SK-N-MC (cell line): ENCODE results near the gene CSH2.
"Not testable (repeated sequence)": the region's sequence is repeated elsewhere in the genome, so short reads cannot be mapped to it uniquely, and the experiment has no call there.

ENCODE experiments used
- DNase-seq: peaks from one replicate; pipeline ENCODE4 v3.0.0-alpha.2; 2011; ENCODE audit warnings: low read depth, low spot score
- H3K27ac ChIP-seq: fragments of 200-600 bp; sonication (generic); 2 replicates; pipeline ENCODE4 v1.5.1; 2016; ENCODE audit warnings: mixed run types
- H3K36me3 ChIP-seq: fragments of 200-600 bp; sonication (generic); 2 replicates; pipeline ENCODE4 v1.6.1; 2017; ENCODE audit warnings: antibody characterized with exemption, low read length, mixed read lengths; ENCODE audit not compliant: insufficient read depth
- H3K4me3 ChIP-seq: fragments of 200-600 bp; sonication (generic); 2 replicates; pipeline ENCODE4 v1.5.1; 2016
- H3K9ac ChIP-seq: fragments of 200-600 bp; sonication (generic); 2 replicates; pipeline ENCODE4 v1.8.0; 2017; ENCODE audit warnings: mixed run types, mixed read lengths; ENCODE audit not compliant: insufficient read length
- H3K9me3 ChIP-seq: fragments of 200-600 bp; sonication (generic); 2 replicates; pipeline ENCODE4 v1.6.1; 2017; ENCODE audit warnings: low read depth, mild to moderate bottlenecking, antibody characterized with exemption, low read length, moderate library complexity, mixed read lengths
- EZH2 ChIP-seq: fragments of 200-600 bp; sonication (generic); IDR thresholded peaks from one replicate; pipeline ENCODE4 v1.6.1; 2017; ENCODE audit warnings: antibody characterized with exemption
- FOXP2 ChIP-seq: optimal IDR thresholded peaks from 2 replicates; pipeline ENCODE3; 2011; ENCODE audit warnings: mild to moderate bottlenecking, moderate library complexity; ENCODE audit not compliant: insufficient read depth; ENCODE audit errors: extremely low read length, control extremely low read depth
- POLR2AphosphoS5 ChIP-seq: IDR thresholded peaks from 2 replicates; pipeline ENCODE4 v1.6.1; 2012; ENCODE audit warnings: mild to moderate bottlenecking, low read depth, low read length, borderline replicate concordance

Gene CSH2

GRCh38 chr17:63892316-63893037 is 19.0 kb upstream of the CSH2 start:
- not testable (repeated sequence) for DNase-seq, H3K36me3 ChIP-seq, H3K27ac ChIP-seq, H3K9ac ChIP-seq, H3K9me3 ChIP-seq, H3K4me3 ChIP-seq

- not testable (repeated sequence) for H3K36me3 ChIP-seq, H3K9ac ChIP-seq, H3K9me3 ChIP-seq, H3K4me3 ChIP-seq, DNase-seq, H3K27ac ChIP-seq
Observed at GRCh38 chr17:63889026-63889848, 15.8 kb upstream of the CSH2 start.

- not testable (repeated sequence) for H3K4me3 ChIP-seq, H3K36me3 ChIP-seq, H3K9ac ChIP-seq, DNase-seq, H3K27ac ChIP-seq, H3K9me3 ChIP-seq
Observed at GRCh38 chr17:63885119-63885518, 11.6 kb upstream of the CSH2 start.

GRCh38 chr17:63882626-63883126 is 9.2 kb upstream of the CSH2 start:
- not testable (repeated sequence) for H3K36me3 ChIP-seq, H3K9ac ChIP-seq, H3K9me3 ChIP-seq, H3K4me3 ChIP-seq, H3K27ac ChIP-seq, DNase-seq

- H3K27ac ChIP-seq, result no peak within 1 kb of the TSS
- no peak within 1 kb of the TSS for H3K4me3 ChIP-seq
- TF ChIP-seq EZH2, result no peak
- DNase-seq, result no peak
- no peaks in the 10 kb centered on the region for H3K9me3 ChIP-seq
- H3K36me3 ChIP-seq, result no peaks in the 10 kb centered on the region
- no peak within 1 kb of the TSS for H3K9ac ChIP-seq
Observed at GRCh38 chr17:63881935-63882601, 8.6 kb upstream of the CSH2 start, which contains the start of gene GH2. TSS of gene GH2 (minus strand) at chr17:63881944. CDS start at chr17:63881801, 143 bp downstream.

GRCh38 chr17:63881337-63881736 is 7.9 kb upstream of the CSH2 start:
- not testable (repeated sequence) for H3K9me3 ChIP-seq, H3K4me3 ChIP-seq, H3K27ac ChIP-seq, DNase-seq, H3K36me3 ChIP-seq, H3K9ac ChIP-seq

- DNase-seq, result no peak
- no peak for TF ChIP-seq EZH2
- TF ChIP-seq FOXP2, result no peak
- no peak for TF ChIP-seq POLR2AphosphoS5
- H3K9ac ChIP-seq, result no peak overlapping the region
- no peak overlapping the region for H3K27ac ChIP-seq
- H3K36me3 ChIP-seq, result no peaks in the 10 kb centered on the region
- no peak overlapping the region for H3K4me3 ChIP-seq
- H3K9me3 ChIP-seq, result no peaks in the 10 kb centered on the region
Observed at GRCh38 chr17:63880706-63881105, 7.2 kb upstream of the CSH2 start.

- not testable (repeated sequence) for DNase-seq, H3K27ac ChIP-seq, H3K9me3 ChIP-seq, H3K4me3 ChIP-seq, H3K9ac ChIP-seq, H3K36me3 ChIP-seq
Observed at GRCh38 chr17:63878413-63878812, 4.9 kb upstream of the CSH2 start.

- not testable (repeated sequence) for H3K27ac ChIP-seq, H3K9me3 ChIP-seq, H3K36me3 ChIP-seq, H3K4me3 ChIP-seq, H3K9ac ChIP-seq, DNase-seq
Observed at GRCh38 chr17:63874693-63875092, 1.2 kb upstream of the CSH2 start.

- not testable (repeated sequence) for H3K36me3 ChIP-seq, H3K4me3 ChIP-seq, DNase-seq, H3K27ac ChIP-seq, H3K9me3 ChIP-seq, H3K9ac ChIP-seq
Observed at GRCh38 chr17:63874061-63874626, 667 bp upstream of the CSH2 start.

- not testable (repeated sequence) for H3K36me3 ChIP-seq, H3K9ac ChIP-seq, DNase-seq, H3K27ac ChIP-seq, H3K4me3 ChIP-seq, H3K9me3 ChIP-seq
Observed at GRCh38 chr17:63871646-63872365, 1.7 kb downstream of the CSH2 start.

- peak overlapping the region; percentile 37 for H3K9ac ChIP-seq
- not testable (repeated sequence) for H3K4me3 ChIP-seq, H3K9me3 ChIP-seq, DNase-seq, H3K36me3 ChIP-seq
- peak overlapping the region; percentile 71; the same call in 1 of the 2 replicates for H3K27ac ChIP-seq
Observed at GRCh38 chr17:63870292-63870665, 3.2 kb downstream of the CSH2 start.
